Esophagus (tissue), 2 donors: ENCODE data around the gene IGSF3. TPM values are rescaled to one million over a fixed set of nuclear protein-coding genes. Genes with fewer than 3 reads are reported as not detected.

Source experiments
- H3K27ac ChIP-seq, 2 donors: one replicate each; pipeline ENCODE4 v1.5.1; 2013; ENCODE audit warnings: low read depth in 2 of 2, mild to moderate bottlenecking in 2 of 2, inconsistent platforms in 1 of 2, low read length in 1 of 2, moderate library complexity in 1 of 2
- H3K27me3 ChIP-seq, 2 donors: one replicate each; pipeline ENCODE4 v1.6.1; 2013; ENCODE audit warnings: low read length in 2 of 2, control low read depth in 1 of 2, mild to moderate bottlenecking in 1 of 2; ENCODE audit not compliant: insufficient read depth in 2 of 2, control insufficient read depth in 1 of 2
- H3K36me3 ChIP-seq, 2 donors: one replicate each; pipeline ENCODE4 v1.6.1; 2013; ENCODE audit warnings: low read length in 1 of 2; ENCODE audit not compliant: control insufficient read depth in 2 of 2, insufficient read depth in 2 of 2
- H3K4me1 ChIP-seq, 2 donors: one replicate each; pipeline ENCODE4 v1.6.1; 2013; ENCODE audit warnings: low read length in 1 of 2; ENCODE audit not compliant: control insufficient read depth in 2 of 2, insufficient read depth in 2 of 2
- H3K4me3 ChIP-seq, 2 donors: one replicate each; pipeline ENCODE4 v1.5.1; 2013; ENCODE audit warnings: low read length in 2 of 2, mild to moderate bottlenecking in 2 of 2, low read depth in 1 of 2, moderate library complexity in 1 of 2
- H3K9me3 ChIP-seq, 2 donors: one replicate each; pipeline ENCODE4 v1.6.1; 2013; ENCODE audit warnings: mild to moderate bottlenecking in 2 of 2, low read depth in 1 of 2, low read length in 1 of 2, moderate library complexity in 1 of 2; ENCODE audit not compliant: control insufficient read depth in 2 of 2, insufficient read depth in 1 of 2
- WGBS, 2 donors: extraction: QIAGEN DNeasy Blood & Tissue Kit; methylation state at CpG; one replicate each; pipeline ENCODE4 v1.1.7; 2013; 5-methylcytosine and 5-hydroxymethylcytosine counted together
- polyA plus RNA-seq, 2 donors: library from polyadenylated mRNA; stranded (reverse); fragments of 200-250 nt; gene quantifications; one replicate each; pipeline ENCODE4 v1.2.3, GENCODE V29; 2013
- donor health status: healthy with polysubstance abuse.
- donor health status: Bipolar disorder and iron deficiency.

IGSF3 gene
- polyA plus RNA-seq: 10 to 100 TPM; 11.0 to 15.5 TPM

DNA sequence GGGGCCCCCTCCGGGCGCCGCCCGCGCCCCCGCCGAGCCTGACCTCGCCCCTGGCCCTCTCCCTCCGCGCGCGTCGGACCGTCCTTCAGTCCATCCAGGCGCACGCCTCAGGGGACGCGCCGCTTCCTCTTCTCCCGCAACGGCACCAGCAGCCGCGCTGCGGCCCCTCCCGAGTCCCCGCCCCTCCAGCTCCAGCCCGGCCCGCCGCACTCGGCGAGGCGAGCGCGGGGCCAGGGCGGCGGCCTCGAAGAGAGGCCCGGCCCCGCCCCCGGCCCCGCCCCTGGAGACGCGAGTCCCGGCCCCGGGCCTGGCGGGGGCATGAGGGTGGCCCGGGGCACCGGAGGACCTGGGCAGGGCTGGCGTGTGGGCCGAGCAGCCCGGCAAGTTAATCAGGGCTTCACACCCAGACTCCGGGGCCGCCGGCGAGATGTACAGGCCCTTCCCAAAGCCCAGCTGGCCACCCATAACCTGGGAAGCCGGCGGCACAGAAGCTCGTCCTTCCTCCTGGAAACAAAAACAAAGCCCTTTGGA is at the start of gene IGSF3:
Gene IGSF3, minus strand, starts transcription at position 159 of the 531 bp plus-strand sequence. CDS start 1,407 bp downstream, outside the sequence.
- H3K4me3 ChIP-seq: peak within 1 kb of the TSS; percentile 63 to 77
- peak within 1 kb of the TSS; percentile 65 to 71 for H3K27ac ChIP-seq
- WGBS, 2 donors: 2% methylated on average over 30 to 58 of the region's 58 CpGs
- no peaks in the 10 kb centered on the region for H3K27me3 ChIP-seq
- H3K36me3 ChIP-seq: no peaks in the 10 kb centered on the region
- no peaks in the 10 kb centered on the region for H3K9me3 ChIP-seq
- peaks cover 0 to 14% of the 10 kb centered on the region in 2 donors for H3K4me1 ChIP-seq

DNA sequence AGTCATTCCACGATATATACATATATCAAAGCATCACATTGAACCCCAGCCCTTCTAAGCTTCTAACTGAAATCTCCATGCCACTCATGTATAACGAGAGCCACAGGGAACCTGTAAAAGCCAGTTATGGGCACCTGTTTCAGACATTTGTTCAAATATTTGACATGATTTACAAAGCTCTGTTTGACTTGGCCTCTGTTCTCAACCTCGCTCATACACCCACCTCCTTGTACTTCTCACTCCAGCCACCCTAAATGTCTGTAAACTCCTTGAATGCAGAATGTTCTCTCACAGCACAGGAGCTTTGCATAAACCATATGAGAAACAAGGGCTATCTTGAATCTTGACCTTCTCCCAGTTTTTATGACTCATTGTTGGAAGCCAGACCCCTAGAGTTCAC is 49.8 kb upstream of the IGSF3 start:
- Histone ChIP-seq H3K9me3 (no peaks in the 10 kb centered on the region), H3K4me1 (peaks cover 0 to 8% of the 10 kb centered on the region in 2 donors), H3K27ac (no peak overlapping the region), H3K4me3 (no peak overlapping the region), H3K36me3 (no peaks in the 10 kb centered on the region), H3K27me3 (no peaks in the 10 kb centered on the region)
- WGBS, 2 donors: 73 to 78% methylated on average over 3 of the region's 3 CpGs

DNA sequence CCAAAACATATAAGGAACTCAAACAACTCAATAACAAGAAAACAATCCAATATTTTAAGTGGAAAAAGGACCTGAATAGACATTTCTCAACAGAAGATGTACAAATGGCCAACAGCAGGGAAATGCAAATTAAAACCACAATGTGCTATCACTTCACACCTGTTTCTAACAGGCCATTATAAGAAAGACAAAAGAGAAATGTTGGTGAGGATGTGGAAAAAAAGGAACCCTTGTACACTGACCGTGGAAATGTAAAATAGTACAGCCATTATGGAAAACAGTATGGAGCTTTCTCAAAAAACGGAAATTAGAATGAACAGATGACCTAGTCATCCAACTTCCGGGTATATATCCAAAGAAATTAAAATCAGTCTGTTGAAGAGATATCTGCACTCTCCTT is 48.9 kb upstream of the IGSF3 start:
- Histone ChIP-seq H3K27ac (no peak overlapping the region), H3K4me1 (peaks cover under 1% of the 10 kb centered on the region in 2 donors), H3K4me3 (no peak overlapping the region), H3K36me3 (no peaks in the 10 kb centered on the region), H3K9me3 (no peaks in the 10 kb centered on the region), H3K27me3 (no peaks in the 10 kb centered on the region)
- 84 to 87% methylated on average over 3 of the region's 3 CpGs for WGBS, 2 donors

DNA sequence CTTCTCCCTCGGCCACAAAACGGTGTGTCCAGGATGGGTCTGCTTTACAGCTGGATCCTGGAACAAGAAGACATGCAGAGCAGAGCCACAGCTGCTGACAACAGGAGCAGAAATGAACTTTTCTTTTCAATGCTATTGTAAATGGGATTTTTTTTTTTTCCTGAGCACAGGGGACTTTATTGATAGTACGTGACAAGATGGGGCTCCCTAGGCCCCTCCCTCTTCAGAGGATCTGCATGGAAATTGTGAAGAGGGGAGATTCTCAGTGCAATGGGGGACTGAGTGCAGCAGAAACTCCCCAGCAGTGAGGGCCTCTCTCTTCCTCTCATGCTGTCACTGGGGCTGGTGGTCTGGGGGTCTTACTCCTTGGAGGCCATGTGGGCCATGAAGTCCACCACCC is 45.9 kb upstream of the IGSF3 start:
- Histone ChIP-seq H3K27me3 (no peaks in the 10 kb centered on the region), H3K9me3 (no peaks in the 10 kb centered on the region), H3K4me1 (peaks cover 5 to 6% of the 10 kb centered on the region in 2 donors), H3K4me3 (no peak overlapping the region), H3K27ac (no peak overlapping the region), H3K36me3 (no peaks in the 10 kb centered on the region)
- 93 to 96% methylated on average over 3 of the region's 3 CpGs for WGBS, 2 donors

DNA sequence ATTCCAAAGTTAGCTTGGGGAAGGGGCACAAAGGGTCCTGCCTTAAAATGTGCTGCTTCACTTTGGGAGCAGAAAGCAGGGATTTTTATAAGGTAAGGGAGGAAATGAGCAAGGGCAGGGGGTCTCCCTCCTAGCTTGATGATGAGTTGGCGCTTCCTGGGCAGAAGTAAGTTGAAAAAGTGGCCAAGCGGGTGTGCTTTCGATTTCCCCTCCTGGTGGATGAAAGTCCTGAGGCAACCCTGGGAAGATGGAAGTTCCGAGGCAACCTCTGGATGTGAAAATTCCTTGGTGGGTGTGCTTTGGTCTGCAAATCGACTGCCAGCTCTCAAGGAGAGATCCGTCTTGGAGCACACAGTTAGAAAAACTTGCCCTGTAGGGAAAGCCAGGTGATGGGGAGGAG is 45.0 kb upstream of the IGSF3 start:
- Histone ChIP-seq H3K27ac (no peak overlapping the region), H3K9me3 (no peaks in the 10 kb centered on the region), H3K27me3 (no peaks in the 10 kb centered on the region), H3K36me3 (no peaks in the 10 kb centered on the region), H3K4me3 (no peak overlapping the region), H3K4me1 (peaks cover 5 to 6% of the 10 kb centered on the region in 2 donors)
- 64 to 74% methylated on average over 6 of the region's 6 CpGs for WGBS, 2 donors

DNA sequence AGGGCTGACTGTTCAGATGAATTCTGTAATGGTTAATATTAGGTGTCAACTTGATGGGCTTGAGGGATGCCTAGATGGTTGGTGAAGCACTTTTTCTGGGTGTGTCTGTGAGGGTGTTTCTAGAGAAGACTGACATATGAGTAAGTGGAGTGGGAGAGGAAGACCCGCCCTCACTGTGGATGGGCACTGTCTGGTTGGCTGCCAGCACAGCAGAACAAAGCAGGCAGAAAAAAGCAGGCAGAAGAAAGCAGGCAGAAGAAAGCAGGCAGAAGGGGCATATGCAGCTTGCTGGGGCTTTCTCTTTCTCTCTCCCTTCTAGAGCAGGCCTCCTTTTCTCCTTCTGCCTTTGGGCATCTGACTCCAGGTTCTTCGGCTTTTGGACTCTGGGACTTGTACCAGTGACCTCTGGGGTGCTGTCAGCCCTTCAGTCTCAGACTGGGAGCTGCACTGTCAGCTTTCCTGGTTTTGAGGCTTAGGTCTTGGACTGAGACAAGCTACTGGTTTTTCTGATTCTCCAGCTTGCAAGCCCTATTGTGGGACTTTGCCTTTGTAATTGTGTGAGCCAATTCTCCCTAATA is 43.8 kb upstream of the IGSF3 start:
- no peaks in the 10 kb centered on the region for H3K9me3 ChIP-seq
- H3K36me3 ChIP-seq: no peaks in the 10 kb centered on the region
- WGBS, 2 donors: 49 to 59% methylated on average over 2 of the region's 2 CpGs
- no peaks in the 10 kb centered on the region for H3K27me3 ChIP-seq
- peak overlapping the region; percentile 29 to 53 for H3K27ac ChIP-seq
- no peak overlapping the region for H3K4me3 ChIP-seq
- peaks cover 5 to 6% of the 10 kb centered on the region in 2 donors for H3K4me1 ChIP-seq

DNA sequence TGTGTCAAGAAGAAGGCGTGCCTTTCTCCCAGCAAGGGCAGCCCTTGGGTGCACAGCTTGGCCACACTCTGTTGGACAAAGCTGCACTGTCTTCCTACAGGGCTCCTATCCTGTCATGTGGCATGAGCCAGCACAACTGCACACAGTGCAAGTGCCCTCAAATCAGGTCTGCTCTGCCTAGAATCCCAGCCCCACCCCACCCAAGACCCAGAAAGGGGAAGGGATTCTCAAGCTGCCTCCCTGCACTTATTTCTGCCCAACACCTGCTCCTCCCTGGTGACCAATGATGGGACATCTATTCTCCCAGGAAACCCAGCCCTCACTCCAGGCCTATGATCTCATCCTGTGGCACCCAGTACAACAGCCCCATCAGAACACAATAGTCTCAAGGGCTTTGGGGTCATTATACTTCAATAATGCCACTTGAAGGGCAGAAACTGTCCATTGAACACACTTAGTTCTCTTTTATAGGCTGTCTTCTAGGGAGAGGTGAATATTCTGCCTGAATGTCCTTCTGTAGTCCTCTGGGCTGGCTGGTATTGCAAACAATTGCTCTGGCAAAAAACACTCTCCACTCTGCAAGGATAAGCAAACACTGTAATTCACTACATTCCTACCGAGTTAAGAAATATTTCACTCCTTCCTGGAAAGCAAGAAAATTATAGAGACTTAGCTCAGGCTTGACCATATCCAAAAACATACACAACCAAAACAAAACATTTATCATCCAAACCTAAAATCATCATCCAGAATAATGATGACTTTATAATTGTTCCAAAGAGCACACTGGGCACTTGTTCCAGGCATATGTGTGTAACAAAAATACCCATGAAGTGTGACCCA is 43.1 kb upstream of the IGSF3 start:
- Histone ChIP-seq H3K36me3 (no peaks in the 10 kb centered on the region), H3K27ac (peak overlapping the region; percentile 19 to 45), H3K27me3 (no peaks in the 10 kb centered on the region), H3K9me3 (no peaks in the 10 kb centered on the region), H3K4me1 (peaks cover 5 to 6% of the 10 kb centered on the region in 2 donors), H3K4me3 (no peak overlapping the region)
- 63 to 72% methylated on average over 2 of the region's 2 CpGs for WGBS, 2 donors

DNA sequence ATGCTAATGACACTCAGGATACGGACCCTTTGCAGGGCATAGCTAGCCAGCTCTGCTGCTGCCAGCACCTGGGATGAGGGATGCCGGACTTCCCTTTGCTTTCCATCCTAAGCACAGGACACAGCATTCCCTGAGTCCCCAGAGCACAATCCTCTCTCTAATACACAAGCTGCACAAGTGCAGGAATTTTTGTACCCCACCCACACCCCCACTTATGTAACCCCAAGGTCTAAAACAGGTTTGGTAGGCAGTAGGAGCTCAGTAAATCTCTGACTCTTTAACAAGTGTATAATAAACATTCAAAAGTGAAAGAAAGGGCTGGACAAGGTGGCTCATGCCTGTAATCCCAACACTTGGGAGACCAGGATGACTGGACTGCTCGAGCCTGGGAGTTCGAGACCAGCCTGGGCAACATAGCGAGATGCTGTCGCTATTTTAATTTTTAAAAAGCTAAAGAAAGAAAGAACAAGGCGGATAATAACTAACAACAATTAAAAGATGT is 42.2 kb upstream of the IGSF3 start:
- no peaks in the 10 kb centered on the region for H3K27me3 ChIP-seq

DNA sequence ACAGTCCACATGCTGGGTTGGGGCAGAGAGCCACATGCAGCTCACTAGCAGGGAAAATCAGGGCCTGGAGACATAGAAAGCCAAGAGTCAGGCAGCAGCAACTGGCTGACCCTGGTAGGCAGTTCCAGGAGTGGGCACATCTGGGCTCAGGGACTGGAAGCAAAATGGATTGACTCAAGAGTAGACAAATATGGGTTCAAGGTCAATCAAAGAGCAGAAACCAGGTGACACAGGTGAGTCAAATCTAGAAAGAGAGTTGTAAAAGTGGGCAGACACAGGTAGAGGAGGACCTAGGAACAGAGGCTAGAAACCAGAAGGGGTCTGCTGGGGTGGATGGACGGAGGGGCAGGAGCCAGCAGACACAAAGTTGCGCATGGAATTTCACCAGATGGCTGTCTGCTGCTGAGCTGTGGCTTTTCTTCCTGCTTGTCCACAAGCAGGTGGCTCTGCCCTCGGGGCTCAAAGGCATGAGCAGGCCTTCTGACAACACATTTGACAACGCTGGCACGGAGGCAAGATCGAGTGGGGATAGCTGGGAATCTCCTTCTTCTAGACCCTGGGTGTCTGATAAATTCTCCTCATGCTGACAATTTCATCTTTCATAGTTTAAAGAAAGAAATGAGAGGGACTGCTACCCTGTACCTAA is 40.8 kb upstream of the IGSF3 start:
- Histone ChIP-seq H3K9me3 (no peaks in the 10 kb centered on the region), H3K36me3 (no peaks in the 10 kb centered on the region), H3K4me3 (no peak overlapping the region), H3K27ac (no peak overlapping the region), H3K4me1 (peaks cover 5 to 6% of the 10 kb centered on the region in 2 donors), H3K27me3 (no peaks in the 10 kb centered on the region)
- whole genome bisulfite sequencing, 2 donors: 56 to 73% methylated on average over 6 of the region's 6 CpGs

More for the DNA sequence above, 42.2 kb upstream of the IGSF3 start:
- H3K4me1 ChIP-seq: peaks cover 5 to 6% of the 10 kb centered on the region in 2 donors
- no peaks in the 10 kb centered on the region for H3K36me3 ChIP-seq
- H3K9me3 ChIP-seq: no peaks in the 10 kb centered on the region
- H3K27ac ChIP-seq: peak overlapping the region in 1 of 2 donors; percentile 33
- H3K4me3 ChIP-seq: no peak overlapping the region
- 81 to 88% methylated on average over 7 of the region's 7 CpGs for WGBS, 2 donors
